AG04450 (cell line): ENCODE data around the gene LARGE2. TPM values are rescaled to one million over a fixed set of nuclear protein-coding genes. Genes with fewer than 3 reads are reported as not detected.

Experiments used
- CTCF ChIA-PET: fragments of 300-600, 350-600 bp; formaldehyde crosslinking; extraction: SDS; loops from one replicate; lab custom pipeline; 2022; ENCODE audit warnings: antibody characterized with exemption, inconsistent platforms; lab: Charles Lee
- POLR2A ChIA-PET: fragments of 350-600 bp; formaldehyde crosslinking; extraction: SDS; loops from one replicate; lab custom pipeline; 2021; ENCODE audit warnings: antibody characterized with exemption, inconsistent platforms; lab: Yijun Ruan, JAX
- DNase-seq: peaks from one replicate; pipeline ENCODE4 v3.0.0-alpha.2; 2011; ENCODE audit warnings: low read depth, low spot score
- H3K27ac ChIP-seq: one replicate; pipeline ENCODE4 v1.5.1; 2012; ENCODE audit warnings: low read depth, low read length, control low read depth
- H3K27me3 ChIP-seq: one replicate; pipeline ENCODE4 v1.6.0; 2012; ENCODE audit warnings: low read length; ENCODE audit not compliant: control insufficient read depth, insufficient read depth
- H3K4me3 ChIP-seq: 2 replicates; pipeline ENCODE4 v1.5.1; 2011; ENCODE audit warnings: mild to moderate bottlenecking, low read depth, low read length, control low read depth
- H3K9me3 ChIP-seq: 2 replicates; pipeline ENCODE4 v1.5.1; 2012; ENCODE audit warnings: low read length; ENCODE audit not compliant: control insufficient read depth, insufficient read depth
- polyA plus RNA-seq: library from polyadenylated mRNA; depleted of rRNA; stranded (reverse); fragments of >200 nt; gene quantifications from 2 replicates; pipeline ENCODE4 v1.2.3, GENCODE V29; 2011
- TF ChIP-seq, protein P1 (sequence below): IDR thresholded peaks from 2 replicates; pipeline ENCODE4 v1.5.1; 2011; ENCODE audit warnings: low read depth, low read length, control low read depth, inconsistent platforms

LARGE2 gene
- polyA plus RNA-seq, 1 experiment: not detected

GRCh38 chr11:45927684-45928413, 5.4 kb downstream of the LARGE2 start:
- H3K9me3 ChIP-seq: peaks cover 3% of the 10 kb centered on the region; the same call in 1 of the 2 replicates
- ChIA-PET POLR2A (no interaction called here), CTCF (interaction anchor here (2.1 kb wide), 1 partner anchor 37 kb away, joined by 6 read pairs; no protein-coding TSS in a partner anchor)
- TF ChIP-seq, protein P1, sequence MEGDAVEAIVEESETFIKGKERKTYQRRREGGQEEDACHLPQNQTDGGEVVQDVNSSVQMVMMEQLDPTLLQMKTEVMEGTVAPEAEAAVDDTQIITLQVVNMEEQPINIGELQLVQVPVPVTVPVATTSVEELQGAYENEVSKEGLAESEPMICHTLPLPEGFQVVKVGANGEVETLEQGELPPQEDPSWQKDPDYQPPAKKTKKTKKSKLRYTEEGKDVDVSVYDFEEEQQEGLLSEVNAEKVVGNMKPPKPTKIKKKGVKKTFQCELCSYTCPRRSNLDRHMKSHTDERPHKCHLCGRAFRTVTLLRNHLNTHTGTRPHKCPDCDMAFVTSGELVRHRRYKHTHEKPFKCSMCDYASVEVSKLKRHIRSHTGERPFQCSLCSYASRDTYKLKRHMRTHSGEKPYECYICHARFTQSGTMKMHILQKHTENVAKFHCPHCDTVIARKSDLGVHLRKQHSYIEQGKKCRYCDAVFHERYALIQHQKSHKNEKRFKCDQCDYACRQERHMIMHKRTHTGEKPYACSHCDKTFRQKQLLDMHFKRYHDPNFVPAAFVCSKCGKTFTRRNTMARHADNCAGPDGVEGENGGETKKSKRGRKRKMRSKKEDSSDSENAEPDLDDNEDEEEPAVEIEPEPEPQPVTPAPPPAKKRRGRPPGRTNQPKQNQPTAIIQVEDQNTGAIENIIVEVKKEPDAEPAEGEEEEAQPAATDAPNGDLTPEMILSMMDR: no peak
- H3K4me3 ChIP-seq: no peak overlapping the region
- DNase-seq: no peak
- peaks cover 31% of the 10 kb centered on the region for H3K27me3 ChIP-seq
- H3K27ac ChIP-seq: no peak overlapping the region

GRCh38 chr11:45928535-45929215, 6.2 kb downstream of the LARGE2 start:
- Histone ChIP-seq H3K27ac (no peak overlapping the region), H3K27me3 (peaks cover 24% of the 10 kb centered on the region), H3K4me3 (no peak overlapping the region), H3K9me3 (no peaks in the 10 kb centered on the region; the same call in 1 of the 2 replicates)
- TF ChIP-seq, protein P1: no peak
- ChIA-PET CTCF (interaction anchor here (2.1 kb wide), 1 partner anchor 36 kb away, joined by 6 read pairs; no protein-coding TSS in a partner anchor), POLR2A (no interaction called here)
- no peak for DNase-seq

DNA sequence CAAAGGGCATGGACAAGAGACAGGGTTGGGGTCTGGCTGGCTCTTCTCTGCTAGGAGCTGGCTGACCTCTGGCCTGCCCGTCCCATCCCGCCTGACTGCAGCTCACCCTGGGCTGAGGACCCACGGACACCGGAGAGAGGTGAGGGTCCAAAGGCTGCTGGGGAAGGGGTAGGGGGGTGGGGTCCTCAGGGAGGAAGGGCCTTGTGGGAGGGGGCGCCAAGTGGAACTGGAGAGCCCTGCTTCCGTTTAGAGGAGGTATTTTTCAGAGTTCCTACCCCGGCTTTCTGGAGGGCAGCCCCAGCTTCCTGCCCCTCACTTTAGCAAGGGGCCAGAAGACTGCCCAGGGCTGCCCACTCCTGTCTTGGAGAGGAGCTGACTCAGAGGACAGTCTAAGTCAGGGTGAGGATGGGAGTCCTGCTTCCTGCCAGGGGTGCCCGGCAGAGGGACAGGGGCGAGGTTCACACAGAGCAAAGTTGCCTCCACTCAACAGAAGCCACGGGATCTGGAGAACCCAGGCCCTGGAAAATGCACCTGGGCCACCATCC, 7.1 kb downstream of the LARGE2 start:
- DNase-seq: no peak
- TF ChIP-seq, protein P1: no peak
- Histone ChIP-seq H3K4me3 (no peak overlapping the region), H3K27ac (no peak overlapping the region), H3K27me3 (peaks cover 17% of the 10 kb centered on the region), H3K9me3 (no peaks in the 10 kb centered on the region; the same call in 1 of the 2 replicates)
- POLR2A ChIA-PET: no interaction called here
- CTCF ChIA-PET: interaction anchor here (1.4 kb wide), 1 partner anchor 56 kb away, joined by 3 read pairs; no protein-coding TSS in a partner anchor

DNA sequence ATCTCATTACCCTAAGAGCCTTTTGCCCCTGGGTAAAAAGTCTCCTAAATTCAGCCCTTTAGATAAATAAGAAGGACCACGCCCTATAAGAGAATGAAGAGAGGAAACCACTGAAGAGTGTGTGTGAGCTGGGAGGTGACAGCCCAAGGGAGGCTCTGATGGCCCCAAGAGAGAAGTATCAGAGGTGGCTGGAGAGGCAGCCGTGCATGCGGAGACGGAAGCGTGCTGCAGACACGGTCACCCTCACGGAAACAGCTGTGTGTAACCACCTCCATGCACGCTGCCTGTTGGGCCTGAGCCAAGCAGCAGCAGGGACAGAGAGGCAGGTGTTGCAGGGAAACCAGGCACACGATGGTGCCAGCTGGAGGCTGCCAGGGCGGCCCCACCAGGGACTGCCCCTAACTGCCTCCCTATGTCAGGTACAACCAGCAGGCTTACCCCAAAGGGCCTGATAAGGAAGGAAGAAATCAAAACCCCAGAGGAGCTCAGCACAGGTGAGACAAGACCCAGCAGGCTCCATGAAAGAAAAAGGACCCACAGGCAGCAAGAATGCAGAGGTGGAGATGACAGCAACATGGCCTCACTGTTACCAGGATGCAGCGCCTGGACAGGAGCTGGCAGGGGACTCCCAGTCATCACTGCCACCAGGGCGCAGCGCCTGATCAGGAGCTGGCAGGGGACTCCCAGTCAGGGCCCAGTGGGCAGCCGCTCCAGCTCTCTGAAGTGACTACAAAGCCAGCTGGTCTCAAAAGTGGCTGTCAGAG, 7.8 kb downstream of the LARGE2 start:
- Histone ChIP-seq H3K4me3 (no peak overlapping the region), H3K27me3 (peaks cover 12% of the 10 kb centered on the region), H3K9me3 (no peaks in the 10 kb centered on the region; the same call in 1 of the 2 replicates), H3K27ac (no peak overlapping the region)
- TF ChIP-seq, protein P1: no peak
- POLR2A ChIA-PET: interaction anchor here (0.5 to 0.9 kb wide), 2 partner anchors 12 to 85 kb away, joined by 3 read pairs; no protein-coding TSS in a partner anchor
- DNase-seq: no peak
- CTCF ChIA-PET: interaction anchor here (1.1 to 2.1 kb wide), 3 partner anchors 34 to 76 kb away, joined by 3 to 5 read pairs (median 3); no protein-coding TSS in a partner anchor
